IPS DF 6.9 (cell line): ENCODE data around the gene CEP55.
A peak's percentile ranks its signal among the peaks of the same experiment; 100 is the strongest.

ENCODE experiments used
- DNase-seq: peaks from one replicate; pipeline ENCODE4 v3.0.0-alpha.2; 2013; ENCODE audit warnings: low read depth, low spot score
- H3K27ac ChIP-seq: one replicate; pipeline ENCODE4 v1.5.1; 2013; ENCODE audit warnings: low read length, control low read depth
- H3K27me3 ChIP-seq: 2 replicates; pipeline ENCODE4 v1.6.1; 2013; ENCODE audit warnings: mild to moderate bottlenecking, low read length; ENCODE audit not compliant: control insufficient read depth, insufficient read depth
- H3K36me3 ChIP-seq: 2 replicates; pipeline ENCODE4 v1.6.1; 2013; ENCODE audit warnings: low read length; ENCODE audit not compliant: control insufficient read depth, insufficient read depth
- H3K4me1 ChIP-seq: 2 replicates; pipeline ENCODE4 v1.6.1; 2013; ENCODE audit warnings: low read length; ENCODE audit not compliant: control insufficient read depth, insufficient read depth
- H3K4me3 ChIP-seq: 2 replicates; pipeline ENCODE4 v1.5.1; 2013; ENCODE audit warnings: mild to moderate bottlenecking, low read length
- H3K9me3 ChIP-seq: 2 replicates; pipeline ENCODE4 v1.6.1; 2013; ENCODE audit warnings: low read length, inconsistent platforms; ENCODE audit not compliant: control insufficient read depth, insufficient read depth
- WGBS: extraction: QIAGEN DNeasy Blood & Tissue Kit; methylation state at CpG from one replicate; pipeline ENCODE4 v1.1.7; 2013; ENCODE audit warnings: mixed read lengths, missing lambda C conversion rate; ENCODE audit not compliant: insufficient read length, insufficient coverage; 5-methylcytosine and 5-hydroxymethylcytosine counted together

CEP55 gene

GRCh38 chr10:93468461-93469213, 27.8 kb upstream of the CEP55 start:
- H3K27me3 ChIP-seq = no peaks in the 10 kb centered on the region
- no peak for DNase-seq
- H3K4me1 ChIP-seq = no peaks in the 10 kb centered on the region; the same call in none of the 2 replicates
- H3K4me3 ChIP-seq = no peak overlapping the region
- H3K27ac ChIP-seq = no peak overlapping the region
- H3K9me3 ChIP-seq = no peaks in the 10 kb centered on the region
- no peaks in the 10 kb centered on the region for H3K36me3 ChIP-seq
- no CpG with 5 or more reads among the region's 10 CpGs for WGBS

- Histone ChIP-seq H3K36me3 (no peaks in the 10 kb centered on the region), H3K9me3 (no peaks in the 10 kb centered on the region), H3K4me3 (no peak overlapping the region), H3K27me3 (no peaks in the 10 kb centered on the region), H3K4me1 (no peaks in the 10 kb centered on the region; the same call in none of the 2 replicates), H3K27ac (no peak overlapping the region)
- DNase-seq = no peak
- no CpG with 5 or more reads among the region's 3 CpGs for WGBS
Observed at GRCh38 chr10:93469454-93469853, 27.0 kb upstream of the CEP55 start.

- no peak overlapping the region for H3K27ac ChIP-seq
- WGBS = no CpG with 5 or more reads among the region's 5 CpGs
- no peaks in the 10 kb centered on the region for H3K9me3 ChIP-seq
- no peak overlapping the region for H3K4me3 ChIP-seq
- no peaks in the 10 kb centered on the region for H3K27me3 ChIP-seq
- DNase-seq = no peak
- no peaks in the 10 kb centered on the region; the same call in none of the 2 replicates for H3K4me1 ChIP-seq
- H3K36me3 ChIP-seq = no peaks in the 10 kb centered on the region
Observed at GRCh38 chr10:93471110-93471651, 25.2 kb upstream of the CEP55 start.

GRCh38 chr10:93473161-93473560, 23.3 kb upstream of the CEP55 start:
- no peaks in the 10 kb centered on the region for H3K36me3 ChIP-seq
- H3K4me1 ChIP-seq = no peaks in the 10 kb centered on the region; the same call in none of the 2 replicates
- no peak overlapping the region for H3K27ac ChIP-seq
- no CpG with 5 or more reads among the region's 2 CpGs for WGBS
- H3K9me3 ChIP-seq = no peaks in the 10 kb centered on the region
- H3K27me3 ChIP-seq = no peaks in the 10 kb centered on the region
- H3K4me3 ChIP-seq = no peak overlapping the region
- DNase-seq = no peak

GRCh38 chr10:93473804-93474472, 22.5 kb upstream of the CEP55 start:
- no peak for DNase-seq
- H3K27ac ChIP-seq = no peak overlapping the region
- H3K36me3 ChIP-seq = no peaks in the 10 kb centered on the region
- no CpG with 5 or more reads among the region's 7 CpGs for WGBS
- no peak overlapping the region for H3K4me3 ChIP-seq
- H3K27me3 ChIP-seq = no peaks in the 10 kb centered on the region
- H3K4me1 ChIP-seq = no peaks in the 10 kb centered on the region; the same call in none of the 2 replicates
- no peaks in the 10 kb centered on the region for H3K9me3 ChIP-seq

- Histone ChIP-seq H3K4me3 (no peak overlapping the region), H3K36me3 (no peaks in the 10 kb centered on the region), H3K4me1 (peaks cover 1% of the 10 kb centered on the region), H3K27ac (no peak overlapping the region), H3K27me3 (no peaks in the 10 kb centered on the region), H3K9me3 (no peaks in the 10 kb centered on the region)
- no CpG with 5 or more reads among the region's 2 CpGs for WGBS
- no peak for DNase-seq
Observed at GRCh38 chr10:93475227-93475626, 21.2 kb upstream of the CEP55 start.

- Histone ChIP-seq H3K27ac (no peak overlapping the region), H3K9me3 (no peaks in the 10 kb centered on the region), H3K4me3 (no peak overlapping the region), H3K27me3 (no peaks in the 10 kb centered on the region), H3K4me1 (peaks cover 1% of the 10 kb centered on the region), H3K36me3 (no peaks in the 10 kb centered on the region)
- no CpG with 5 or more reads among the region's 2 CpGs for WGBS
- DNase-seq = no peak
Observed at GRCh38 chr10:93475871-93476270, 20.5 kb upstream of the CEP55 start.

- no peak overlapping the region for H3K27ac ChIP-seq
- peaks cover 1% of the 10 kb centered on the region; the same call in 1 of the 2 replicates for H3K4me1 ChIP-seq
- DNase-seq = no peak
- H3K27me3 ChIP-seq = no peaks in the 10 kb centered on the region
- H3K9me3 ChIP-seq = no peaks in the 10 kb centered on the region
- no peak overlapping the region for H3K4me3 ChIP-seq
- no CpG with 5 or more reads among the region's 2 CpGs for WGBS
- H3K36me3 ChIP-seq = no peaks in the 10 kb centered on the region
Observed at GRCh38 chr10:93476756-93477155, 19.7 kb upstream of the CEP55 start.

- Histone ChIP-seq H3K27me3 (no peaks in the 10 kb centered on the region), H3K27ac (no peak overlapping the region), H3K4me3 (no peak overlapping the region), H3K36me3 (no peaks in the 10 kb centered on the region), H3K9me3 (no peaks in the 10 kb centered on the region), H3K4me1 (0 out of 2 replicates have a peak, but pooled peaks cover 1% of the 10 kb centered on the region)
- no CpG with 5 or more reads among the region's 6 CpGs for WGBS
- DNase-seq = no peak
Observed at GRCh38 chr10:93478873-93479272, 17.5 kb upstream of the CEP55 start.

- H3K27ac ChIP-seq = no peak overlapping the region
- H3K36me3 ChIP-seq = no peaks in the 10 kb centered on the region
- 0 out of 2 replicates have a peak, but pooled peaks cover 1% of the 10 kb centered on the region for H3K4me1 ChIP-seq
- no peaks in the 10 kb centered on the region for H3K27me3 ChIP-seq
- WGBS = no CpG with 5 or more reads among the region's 7 CpGs
- no peaks in the 10 kb centered on the region for H3K9me3 ChIP-seq
- DNase-seq = no peak
- H3K4me3 ChIP-seq = peak overlapping the region; percentile 81; the same call in 1 of the 2 replicates
Observed at GRCh38 chr10:93481637-93482144, 14.7 kb upstream of the CEP55 start.
